Ramos (cell line): ENCODE measurements around the gene ZPLD1.

ENCODE experiments used
- in situ Hi-C: fragments of 300-500 bp; cut with MboI; formaldehyde crosslinking; loops from one replicate; pipeline ENCODE4 v1.14.3; 2022; ENCODE audit warnings: low sequenced_read_pairs; ENCODE audit not compliant: unreplicated experiment

ZPLD1 gene

DNA sequence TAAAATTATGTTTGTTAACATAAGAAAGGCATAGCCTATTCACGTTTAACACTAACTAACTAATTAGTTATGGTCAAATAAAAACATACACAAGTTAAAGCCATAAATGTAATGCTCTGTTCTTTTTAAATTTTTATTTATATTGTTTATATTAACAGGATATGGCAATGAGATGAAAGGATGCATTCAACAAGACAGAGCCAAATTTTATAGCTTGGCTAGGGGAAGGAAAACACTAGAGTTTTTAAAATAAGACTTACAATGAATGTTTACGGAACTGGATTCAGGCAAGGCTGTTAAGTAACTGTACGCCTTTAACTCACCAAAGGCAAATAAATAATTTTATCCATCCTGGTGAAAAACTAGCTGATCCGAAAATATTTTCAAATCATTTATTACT is 86.4 kb downstream of the ZPLD1 start:
- in situ Hi-C loops, result no loop called here

GRCh38 chr3:102525624-102526023 is 90.8 kb downstream of the ZPLD1 start:
- in situ Hi-C loops, result loop anchor here (25.0 kb wide), 1 partner anchor 713 kb away; no protein-coding TSS in a partner anchor

- in situ Hi-C loops, result loop anchor here (25.0 kb wide), 1 partner anchor 715 kb away; no protein-coding TSS in a partner anchor
Measured at GRCh38 chr3:102526865-102527264, 92.0 kb downstream of the ZPLD1 start.

DNA sequence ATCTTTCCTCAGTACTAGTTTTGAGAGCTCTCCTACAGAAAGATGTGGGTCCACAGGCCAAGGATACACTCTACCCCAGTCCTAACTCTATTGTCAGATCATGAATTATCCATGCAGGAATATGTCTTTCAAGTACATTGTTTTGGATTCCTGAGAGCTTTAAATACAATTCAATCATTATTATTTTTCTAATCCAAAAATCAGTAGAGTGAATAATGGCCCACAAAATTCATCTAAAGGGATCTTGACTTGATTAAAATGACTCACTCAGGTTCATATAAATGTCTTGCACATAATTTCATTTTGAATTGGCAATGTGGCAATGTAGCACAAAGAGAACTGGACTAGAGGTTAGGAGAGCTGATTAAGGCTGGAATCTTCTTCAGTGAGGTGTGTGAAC is 93.9 kb downstream of the ZPLD1 start:
- in situ Hi-C loops, result loop anchor here (25.0 kb wide), 1 partner anchor 716 kb away; no protein-coding TSS in a partner anchor
